NT2/D1 (cell line): ENCODE results near the gene TDRD9.

Experiments used
- DNase-seq: peaks from one replicate; pipeline ENCODE4 v3.0.0-alpha.2; 2011; ENCODE audit warnings: low read depth, low spot score
- H3K27me3 ChIP-seq: 2 replicates; pipeline ENCODE4 v1.6.0; 2011; ENCODE audit warnings: mild to moderate bottlenecking; ENCODE audit not compliant: insufficient read length, insufficient read depth
- H3K36me3 ChIP-seq: 2 replicates; pipeline ENCODE4 v1.6.1; 2011; ENCODE audit warnings: mild to moderate bottlenecking, low read length, mixed read lengths; ENCODE audit not compliant: insufficient read depth, insufficient read length
- H3K4me1 ChIP-seq: 2 replicates; pipeline ENCODE4 v1.5.1; 2011; ENCODE audit not compliant: insufficient read depth, insufficient read length
- H3K4me3 ChIP-seq: 2 replicates; pipeline ENCODE4 v1.5.1; 2011; ENCODE audit warnings: low read depth; ENCODE audit not compliant: insufficient read length
- H3K9ac ChIP-seq: 2 replicates; pipeline ENCODE4 v1.6.0; 2011; ENCODE audit warnings: low read depth; ENCODE audit not compliant: insufficient read length
- H3K9me3 ChIP-seq: 2 replicates; pipeline ENCODE4 v1.5.1; 2011; ENCODE audit warnings: mild to moderate bottlenecking, low read length; ENCODE audit not compliant: insufficient read depth
- SUZ12 ChIP-seq: IDR thresholded peaks from 2 replicates; pipeline ENCODE4 v1.6.1; 2011; ENCODE audit not compliant: insufficient read length, insufficient read depth; ENCODE audit errors: extremely low read depth
- YY1 ChIP-seq: IDR thresholded peaks from 2 replicates; pipeline ENCODE4 v1.6.1; 2011; ENCODE audit not compliant: insufficient read length, insufficient read depth
- ZNF274 ChIP-seq: IDR thresholded peaks from 2 replicates; pipeline ENCODE4 v1.6.1; 2011; ENCODE audit warnings: mild to moderate bottlenecking, low read depth, low read length

Gene TDRD9

GRCh38 chr14:103897075-103897947, 30.9 kb upstream of the TDRD9 start:
- Histone ChIP-seq H3K9me3 (peaks cover 6% of the 10 kb centered on the region; the same call in 1 of the 2 replicates), H3K36me3 (no peaks in the 10 kb centered on the region), H3K4me1 (peaks cover 5% of the 10 kb centered on the region), H3K27me3 (no peaks in the 10 kb centered on the region), H3K4me3 (no peak overlapping the region), H3K9ac (no peak overlapping the region)
- DNase-seq, result no peak
- TF ChIP-seq ZNF274, result no peak
- no peak for TF ChIP-seq SUZ12
- no peak for TF ChIP-seq YY1

GRCh38 chr14:103898204-103898603, 30.1 kb upstream of the TDRD9 start:
- no peak for TF ChIP-seq ZNF274
- no peak for TF ChIP-seq SUZ12
- TF ChIP-seq YY1, result no peak
- Histone ChIP-seq H3K9me3 (peaks cover 6% of the 10 kb centered on the region; the same call in 1 of the 2 replicates), H3K27me3 (no peaks in the 10 kb centered on the region), H3K4me3 (no peak overlapping the region), H3K36me3 (no peaks in the 10 kb centered on the region), H3K4me1 (peaks cover 5% of the 10 kb centered on the region), H3K9ac (no peak overlapping the region)
- DNase-seq, result no peak

- Histone ChIP-seq H3K9ac (no peak overlapping the region), H3K36me3 (no peaks in the 10 kb centered on the region), H3K4me1 (peaks cover 5% of the 10 kb centered on the region), H3K9me3 (peaks cover 6% of the 10 kb centered on the region; the same call in 1 of the 2 replicates), H3K27me3 (no peaks in the 10 kb centered on the region), H3K4me3 (no peak overlapping the region)
- TF ChIP-seq ZNF274, result no peak
- no peak for DNase-seq
Measured at GRCh38 chr14:103898711-103899110, 29.5 kb upstream of the TDRD9 start.

- TF ChIP-seq YY1 (no peak), ZNF274 (no peak), SUZ12 (no peak)
- Histone ChIP-seq H3K9me3 (peaks cover 6% of the 10 kb centered on the region; the same call in 1 of the 2 replicates), H3K4me1 (peaks cover 5% of the 10 kb centered on the region), H3K36me3 (no peaks in the 10 kb centered on the region), H3K4me3 (no peak overlapping the region), H3K27me3 (no peaks in the 10 kb centered on the region), H3K9ac (no peak overlapping the region)
- DNase-seq, result no peak
Measured at GRCh38 chr14:103899316-103899715, 28.9 kb upstream of the TDRD9 start.

- DNase-seq, result no peak
- Histone ChIP-seq H3K4me1 (peaks cover 5% of the 10 kb centered on the region), H3K9ac (no peak overlapping the region), H3K9me3 (peaks cover 6% of the 10 kb centered on the region; the same call in 1 of the 2 replicates), H3K4me3 (no peak overlapping the region), H3K36me3 (no peaks in the 10 kb centered on the region), H3K27me3 (no peaks in the 10 kb centered on the region)
- no peak for TF ChIP-seq ZNF274
- no peak for TF ChIP-seq SUZ12
Measured at GRCh38 chr14:103899833-103900232, 28.4 kb upstream of the TDRD9 start.

- no peak for DNase-seq
- TF ChIP-seq SUZ12, result no peak
- no peak for TF ChIP-seq YY1
- TF ChIP-seq ZNF274, result no peak
- H3K9me3 ChIP-seq, result no peaks in the 10 kb centered on the region
- peaks cover 4% of the 10 kb centered on the region for H3K36me3 ChIP-seq
- no peak overlapping the region for H3K9ac ChIP-seq
- no peaks in the 10 kb centered on the region for H3K27me3 ChIP-seq
- H3K4me3 ChIP-seq, result no peak overlapping the region
- H3K4me1 ChIP-seq, result peaks cover 3% of the 10 kb centered on the region
Measured at GRCh38 chr14:103904493-103905107, 23.7 kb upstream of the TDRD9 start.

GRCh38 chr14:103905842-103906456, 22.3 kb upstream of the TDRD9 start:
- TF ChIP-seq ZNF274 (no peak), YY1 (no peak), SUZ12 (no peak)
- H3K9ac ChIP-seq, result no peak overlapping the region
- H3K4me3 ChIP-seq, result no peak overlapping the region
- H3K27me3 ChIP-seq, result no peaks in the 10 kb centered on the region
- H3K9me3 ChIP-seq, result no peaks in the 10 kb centered on the region
- no peak for DNase-seq
- peaks cover 8% of the 10 kb centered on the region for H3K4me1 ChIP-seq
- peaks cover 6% of the 10 kb centered on the region for H3K36me3 ChIP-seq
